GM19468 (cell line): ENCODE measurements around the gene MEGF11.
"Not testable (repeated sequence)": the region's sequence is repeated elsewhere in the genome, so short reads cannot be mapped to it uniquely, and the experiment has no call there.

ENCODE experiments used
- ATAC-seq: cut with Tn5 transposase; IDR thresholded peaks from one replicate; pipeline ENCODE4 v1.9.1; 2021; ENCODE audit warnings: mild to moderate bottlenecking, moderate library complexity, moderate number of reproducible peaks; ENCODE audit not compliant: unreplicated experiment; ENCODE audit errors: extremely low read depth

MEGF11 gene

GRCh38 chr15:65893060-65893459 is 360.5 kb downstream of the MEGF11 start:
- no peak for ATAC-seq

GRCh38 chr15:65888981-65889380 is 364.6 kb downstream of the MEGF11 start:
- no peak for ATAC-seq

- ATAC-seq: no peak
Measured at GRCh38 chr15:65887565-65887964, 366.0 kb downstream of the MEGF11 start.

GRCh38 chr15:65885668-65886218 is 367.8 kb downstream of the MEGF11 start:
- ATAC-seq: no peak

GRCh38 chr15:65884511-65884910 is 369.0 kb downstream of the MEGF11 start:
- no peak for ATAC-seq

GRCh38 chr15:65883571-65883970 is 370.0 kb downstream of the MEGF11 start:
- ATAC-seq: no peak

- ATAC-seq: no peak
Measured at GRCh38 chr15:65881766-65882434, 371.6 kb downstream of the MEGF11 start.

- ATAC-seq: no peak
Measured at GRCh38 chr15:65877749-65878148, 375.8 kb downstream of the MEGF11 start.

- ATAC-seq: no peak
Measured at GRCh38 chr15:65875458-65875857, 378.1 kb downstream of the MEGF11 start.

- ATAC-seq: no peak
Measured at GRCh38 chr15:65873256-65873655, 380.3 kb downstream of the MEGF11 start.

GRCh38 chr15:65872596-65872995 is 381.0 kb downstream of the MEGF11 start:
- not testable (repeated sequence) for ATAC-seq

GRCh38 chr15:65871886-65872285 is 381.7 kb downstream of the MEGF11 start:
- ATAC-seq: not testable (repeated sequence)

GRCh38 chr15:65870889-65871533 is 382.5 kb downstream of the MEGF11 start:
- ATAC-seq: no peak

GRCh38 chr15:65869954-65870871 is 383.3 kb downstream of the MEGF11 start:
- ATAC-seq: no peak

- ATAC-seq: peak; percentile 72
Measured at GRCh38 chr15:65869126-65869953, 384.2 kb downstream of the MEGF11 start, which contains the start of gene RAB11A. RAB11A (plus strand) TSS chr15:65869491; CDS start chr15:65869586, 95 bp downstream.

GRCh38 chr15:65868546-65869125 is 384.9 kb downstream of the MEGF11 start:
- no peak for ATAC-seq

GRCh38 chr15:65867933-65868332 is 385.6 kb downstream of the MEGF11 start:
- not testable (repeated sequence) for ATAC-seq

- ATAC-seq: no peak
Measured at GRCh38 chr15:65867244-65867643, 386.3 kb downstream of the MEGF11 start.

GRCh38 chr15:65863106-65863505 is 390.4 kb downstream of the MEGF11 start:
- ATAC-seq: no peak
